ENCODE data around the gene SNRPD3. TPM values are rescaled to one million over a fixed set of nuclear protein-coding genes. Genes with fewer than 3 reads are reported as not detected.
"Not testable (repeated sequence)": the region's sequence is repeated elsewhere in the genome, so short reads cannot be mapped to it uniquely, and the experiment has no call there.

Gene SNRPD3
- total RNA-seq, 1 experiment from 2014 or later, result 182 TPM

- in situ Hi-C loops (cut with HindIII; ENCODE audit: low pct_unique_long_range_greater_than_20kb, low sequenced_read_pairs), result no loop called here
Observed at GRCh38 chr22:24526191-24526590, 29.6 kb upstream of the SNRPD3 start.

DNA sequence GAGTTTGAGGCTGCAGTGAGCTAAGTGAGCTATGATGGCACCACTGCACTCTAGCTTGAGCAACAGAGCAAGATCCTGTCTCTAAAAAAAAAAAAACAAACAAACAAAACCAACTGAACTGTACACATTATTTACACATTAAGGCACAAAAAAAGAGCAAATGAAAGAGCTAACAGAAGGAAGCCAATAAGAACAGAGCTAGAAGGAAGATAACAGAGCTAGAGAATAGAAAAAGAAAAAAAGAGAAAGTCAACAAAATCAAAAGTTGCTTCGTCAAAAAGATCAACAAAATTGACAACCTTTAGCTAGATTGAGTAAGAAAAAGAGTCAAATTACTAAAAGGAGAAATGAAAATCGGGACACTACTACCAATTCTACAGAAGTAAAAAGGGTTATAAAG is 25.9 kb upstream of the SNRPD3 start:
- in situ Hi-C loops (cut with HindIII; ENCODE audit: low pct_unique_long_range_greater_than_20kb, low sequenced_read_pairs), result no loop called here
- DNase-seq (ENCODE audit: low read depth), result no peak

More at GRCh38 chr22:24526191-24526590, 29.6 kb upstream of the SNRPD3 start:
- no peak for DNase-seq (ENCODE audit: low read depth)

DNA sequence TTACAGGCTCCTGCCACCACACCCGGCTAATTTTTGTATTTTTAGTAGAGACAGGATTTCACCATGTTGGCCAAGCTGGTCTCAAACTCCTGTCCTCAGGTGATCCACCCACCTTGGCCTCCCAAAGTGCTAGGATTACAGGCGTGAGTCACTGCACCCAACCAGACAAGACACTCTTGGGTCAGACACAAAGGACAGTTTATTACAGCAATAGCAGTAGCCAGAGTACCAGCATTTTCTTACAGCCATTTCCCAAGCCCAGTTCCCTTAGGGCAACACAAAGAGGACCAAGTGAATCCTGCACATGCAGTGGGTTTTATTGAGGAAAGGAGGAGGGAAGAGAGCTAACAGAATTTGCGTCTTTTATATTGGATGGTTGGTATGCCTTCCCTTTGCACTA is 24.8 kb upstream of the SNRPD3 start:
- in situ Hi-C loops (cut with HindIII; ENCODE audit: low pct_unique_long_range_greater_than_20kb, low sequenced_read_pairs); DNase-seq (ENCODE audit: low read depth): not testable (repeated sequence)

DNA sequence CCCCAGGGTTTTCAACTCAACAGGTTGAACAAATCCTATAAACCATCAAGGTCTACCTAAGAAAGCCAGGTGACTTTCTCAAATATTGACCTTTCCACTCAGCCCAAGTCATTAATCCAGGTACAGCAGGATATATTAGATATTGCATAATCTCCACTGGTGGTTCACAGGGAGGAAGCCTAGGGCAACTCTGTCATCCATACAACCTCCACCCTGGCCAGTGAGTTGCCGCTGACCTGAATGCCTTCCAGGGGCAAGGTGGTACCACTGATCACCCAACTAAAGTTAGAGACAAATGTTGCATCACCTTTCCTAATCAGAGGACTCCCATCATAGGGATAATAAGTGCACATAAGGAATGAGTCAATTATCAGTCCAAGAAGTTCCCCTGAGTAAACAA is 23.7 kb upstream of the SNRPD3 start:
- in situ Hi-C loops (cut with HindIII; ENCODE audit: low pct_unique_long_range_greater_than_20kb, low sequenced_read_pairs), result no loop called here
- no peak for DNase-seq (ENCODE audit: low read depth)

GRCh38 chr22:24535348-24535747 is 20.5 kb upstream of the SNRPD3 start:
- in situ Hi-C loops (cut with HindIII; ENCODE audit: low pct_unique_long_range_greater_than_20kb, low sequenced_read_pairs), result no loop called here
- no peak for DNase-seq (ENCODE audit: low read depth)

DNA sequence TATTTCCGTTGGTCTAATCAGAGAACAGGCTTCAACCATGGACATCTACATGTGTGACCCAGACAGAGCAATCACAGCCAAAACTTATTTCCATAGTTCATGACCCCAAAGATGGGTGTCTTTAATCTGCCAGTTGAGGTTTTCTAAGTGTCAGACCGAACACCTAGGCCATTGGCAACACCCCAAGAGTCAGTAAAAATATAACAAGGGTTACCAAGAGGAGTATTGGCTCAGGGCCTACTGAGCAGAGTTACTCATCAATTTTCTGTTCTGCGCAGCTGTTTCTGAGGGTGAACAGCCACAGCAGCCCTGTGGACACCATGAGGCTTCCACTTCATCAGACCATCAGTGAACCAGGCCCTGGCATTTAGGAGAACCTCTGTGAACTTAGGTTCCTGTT is 19.7 kb upstream of the SNRPD3 start:
- in situ Hi-C loops (cut with HindIII; ENCODE audit: low pct_unique_long_range_greater_than_20kb, low sequenced_read_pairs), result no loop called here

GRCh38 chr22:24540470-24540869 is 15.3 kb upstream of the SNRPD3 start:
- DNase-seq (ENCODE audit: low read depth), result no peak
- in situ Hi-C loops (cut with HindIII; ENCODE audit: low pct_unique_long_range_greater_than_20kb, low sequenced_read_pairs), result no loop called here

More for the DNA sequence above, 19.7 kb upstream of the SNRPD3 start:
- DNase-seq (ENCODE audit: low read depth), result no peak

GRCh38 chr22:24541681-24542515 is 13.9 kb upstream of the SNRPD3 start:
- in situ Hi-C loops (cut with HindIII; ENCODE audit: low pct_unique_long_range_greater_than_20kb, low sequenced_read_pairs), result no loop called here
- DNase-seq (ENCODE audit: low read depth), result no peak

GRCh38 chr22:24542641-24543040 is 13.2 kb upstream of the SNRPD3 start:
- in situ Hi-C loops (cut with HindIII; ENCODE audit: low pct_unique_long_range_greater_than_20kb, low sequenced_read_pairs), result no loop called here
- no peak for DNase-seq (ENCODE audit: low read depth)

GRCh38 chr22:24543185-24543601 is 12.6 kb upstream of the SNRPD3 start:
- DNase-seq (ENCODE audit: low read depth), result no peak
- in situ Hi-C loops (cut with HindIII; ENCODE audit: low pct_unique_long_range_greater_than_20kb, low sequenced_read_pairs), result no loop called here

- in situ Hi-C loops (cut with HindIII; ENCODE audit: low pct_unique_long_range_greater_than_20kb, low sequenced_read_pairs), result no loop called here
- DNase-seq (ENCODE audit: low read depth), result no peak
Observed at GRCh38 chr22:24543679-24544243, 12.0 kb upstream of the SNRPD3 start.

- DNase-seq (ENCODE audit: low read depth), result no peak
- in situ Hi-C loops (cut with HindIII; ENCODE audit: low pct_unique_long_range_greater_than_20kb, low sequenced_read_pairs), result no loop called here
Observed at GRCh38 chr22:24548812-24549211, 7.0 kb upstream of the SNRPD3 start.

DNA sequence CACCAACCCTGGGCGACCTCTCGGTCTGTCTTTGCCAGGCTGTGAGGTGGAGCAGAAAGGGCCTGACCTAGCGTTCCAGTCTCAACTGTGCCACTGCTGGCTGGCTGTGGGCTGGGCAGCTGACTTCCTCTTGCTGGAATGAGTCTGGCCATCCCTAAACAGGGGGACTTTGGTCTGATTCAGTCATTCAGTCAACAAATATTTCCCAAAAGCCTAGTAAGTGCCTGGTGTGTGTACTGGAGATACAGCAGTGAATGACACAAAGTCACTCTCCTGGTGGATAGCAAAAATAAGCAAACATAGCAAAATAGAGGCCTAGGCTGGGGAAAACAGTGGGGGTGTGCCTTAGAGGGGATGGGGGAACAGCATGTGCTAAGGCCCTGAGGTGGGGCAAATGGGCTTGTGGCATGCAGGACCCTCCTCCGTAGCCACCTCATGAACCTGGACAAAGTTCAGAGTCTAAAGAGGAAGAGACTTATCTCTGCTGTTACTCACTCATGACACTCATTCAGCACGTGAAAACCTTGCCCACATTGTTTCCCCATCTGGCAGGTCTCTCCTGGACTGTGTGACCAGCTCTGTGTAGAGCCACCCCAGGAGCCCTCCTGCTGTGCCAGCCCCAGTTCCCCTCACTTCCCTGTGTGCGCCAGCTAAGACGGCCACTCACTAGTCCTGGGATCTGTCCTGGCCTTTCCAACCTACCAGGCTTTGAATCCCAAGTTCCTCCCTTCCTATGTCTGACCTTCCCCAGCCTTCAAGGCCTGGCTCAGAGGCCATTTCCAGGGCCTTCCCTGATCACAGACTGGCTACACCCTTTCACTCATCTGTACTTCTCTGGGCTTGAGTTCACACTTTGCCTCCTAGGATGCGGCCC is 5.5 kb upstream of the SNRPD3 start:
- peak; percentile 90 for DNase-seq (ENCODE audit: low read depth)
- in situ Hi-C loops (cut with HindIII; ENCODE audit: low pct_unique_long_range_greater_than_20kb, low sequenced_read_pairs), result no loop called here

- in situ Hi-C loops (cut with HindIII; ENCODE audit: low pct_unique_long_range_greater_than_20kb, low sequenced_read_pairs), result no loop called here
Observed at GRCh38 chr22:24550902-24551435, 4.8 kb upstream of the SNRPD3 start.

DNA sequence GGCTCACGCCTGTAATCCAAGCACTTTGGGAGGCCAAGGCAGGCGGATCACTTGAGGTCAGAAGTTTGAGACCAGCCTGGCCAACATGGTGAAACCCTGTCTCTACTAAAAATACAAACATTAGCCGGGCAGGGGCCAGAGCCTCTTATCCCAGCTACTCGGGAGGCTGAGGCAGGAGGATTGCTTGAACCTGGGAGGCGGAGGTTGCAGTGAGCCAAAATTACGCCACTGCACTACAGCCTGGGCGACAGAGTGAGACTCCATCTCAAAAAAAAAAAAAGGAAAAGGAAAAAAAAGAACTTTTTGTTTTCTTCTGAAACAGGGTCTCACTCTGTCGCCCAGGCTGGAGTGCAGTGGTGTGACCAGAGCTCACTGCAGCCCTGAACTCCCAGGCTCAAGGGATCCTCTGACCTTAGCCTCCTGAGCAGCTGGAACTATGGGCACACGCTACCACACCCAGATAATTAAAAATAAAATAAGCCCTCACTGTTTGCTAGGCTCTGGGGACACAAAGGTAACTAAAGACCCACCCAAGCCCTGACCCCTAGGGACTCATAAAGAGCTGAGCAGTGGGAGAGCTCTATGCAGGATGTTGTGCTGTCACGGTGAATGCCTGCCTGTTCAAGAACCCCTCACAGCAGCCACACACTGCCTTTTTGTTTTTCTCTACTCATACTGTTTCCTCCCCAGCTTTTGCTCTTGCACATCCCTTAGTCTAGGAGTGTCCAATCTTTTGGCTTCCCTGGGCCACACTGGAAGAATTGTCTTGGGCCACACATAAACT is 3.1 kb upstream of the SNRPD3 start:
- in situ Hi-C loops (cut with HindIII; ENCODE audit: low pct_unique_long_range_greater_than_20kb, low sequenced_read_pairs); DNase-seq (ENCODE audit: low read depth): not testable (repeated sequence)

More at GRCh38 chr22:24550902-24551435, 4.8 kb upstream of the SNRPD3 start:
- no peak for DNase-seq (ENCODE audit: low read depth)

DNA sequence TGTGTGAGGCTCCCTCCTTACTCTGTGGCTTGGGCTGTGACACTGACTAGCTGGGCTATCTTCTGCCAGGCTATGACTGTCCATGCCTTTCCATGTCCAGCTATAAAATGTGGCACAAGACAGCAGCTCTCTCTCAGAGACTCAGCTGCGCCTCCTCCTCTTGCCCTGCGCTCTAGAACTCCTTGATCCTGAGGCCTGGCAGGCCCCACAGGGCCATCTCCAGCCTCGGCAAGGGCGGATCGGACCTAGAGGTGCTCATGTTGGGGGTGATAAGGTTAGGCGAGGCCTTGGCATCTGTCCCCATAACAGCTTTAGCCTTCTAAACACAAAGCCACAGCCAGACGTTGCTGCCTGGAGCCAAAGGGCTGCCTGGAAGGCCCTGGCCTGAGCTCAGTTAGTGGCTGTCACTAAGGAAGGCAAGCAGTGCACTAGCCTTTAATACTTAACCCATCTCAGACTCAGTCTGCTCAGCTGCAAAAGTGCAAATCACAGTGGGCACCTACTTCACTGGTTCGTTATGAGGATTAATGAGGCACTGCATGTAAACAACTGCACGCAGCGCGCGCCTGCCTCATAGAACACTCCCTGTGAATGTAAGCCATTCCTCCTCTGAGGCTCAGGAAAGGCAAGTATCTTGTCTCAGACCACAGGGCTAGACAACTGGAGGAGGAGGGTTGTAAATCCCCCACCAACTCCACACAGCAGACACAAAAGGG is 2.0 kb upstream of the SNRPD3 start:
- DNase-seq (ENCODE audit: low read depth), result peak; percentile 59
- in situ Hi-C loops (cut with HindIII; ENCODE audit: low pct_unique_long_range_greater_than_20kb, low sequenced_read_pairs), result no loop called here

Data from Caki2 (cell line).